ENCODE results near the gene SKAP1.
"Not testable (repeated sequence)": the region's sequence is repeated elsewhere in the genome, so short reads cannot be mapped to it uniquely, and the experiment has no call there.

The SKAP1 gene

DNA sequence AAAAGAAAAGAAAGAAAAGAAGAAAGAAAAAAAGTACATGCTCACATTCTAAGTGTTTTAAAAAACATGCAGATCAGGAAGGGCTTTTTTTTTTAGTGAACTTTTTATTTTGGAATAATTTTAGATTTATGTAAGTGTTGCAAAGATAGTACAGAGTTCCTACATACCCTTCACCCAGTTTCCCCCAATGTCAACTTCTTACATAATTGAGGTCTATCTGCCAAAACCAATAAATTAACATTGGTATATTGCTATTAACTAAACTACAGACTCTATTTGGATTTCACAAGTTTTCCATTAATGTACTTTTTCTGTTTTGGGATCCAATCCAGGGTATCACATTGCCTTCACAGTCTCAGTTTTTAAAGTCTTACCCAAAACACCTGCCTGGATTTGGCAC lies 81.7 kb downstream of the SKAP1 start:
- DNase-seq, result no peak
- no peaks in the 10 kb centered on the region for H3K4me1 ChIP-seq
- no peak overlapping the region for H3K4me3 ChIP-seq (ENCODE audit: low read depth, low read length)
- H3K9me3 ChIP-seq, result no peaks in the 10 kb centered on the region
- TF ChIP-seq, protein P1, sequence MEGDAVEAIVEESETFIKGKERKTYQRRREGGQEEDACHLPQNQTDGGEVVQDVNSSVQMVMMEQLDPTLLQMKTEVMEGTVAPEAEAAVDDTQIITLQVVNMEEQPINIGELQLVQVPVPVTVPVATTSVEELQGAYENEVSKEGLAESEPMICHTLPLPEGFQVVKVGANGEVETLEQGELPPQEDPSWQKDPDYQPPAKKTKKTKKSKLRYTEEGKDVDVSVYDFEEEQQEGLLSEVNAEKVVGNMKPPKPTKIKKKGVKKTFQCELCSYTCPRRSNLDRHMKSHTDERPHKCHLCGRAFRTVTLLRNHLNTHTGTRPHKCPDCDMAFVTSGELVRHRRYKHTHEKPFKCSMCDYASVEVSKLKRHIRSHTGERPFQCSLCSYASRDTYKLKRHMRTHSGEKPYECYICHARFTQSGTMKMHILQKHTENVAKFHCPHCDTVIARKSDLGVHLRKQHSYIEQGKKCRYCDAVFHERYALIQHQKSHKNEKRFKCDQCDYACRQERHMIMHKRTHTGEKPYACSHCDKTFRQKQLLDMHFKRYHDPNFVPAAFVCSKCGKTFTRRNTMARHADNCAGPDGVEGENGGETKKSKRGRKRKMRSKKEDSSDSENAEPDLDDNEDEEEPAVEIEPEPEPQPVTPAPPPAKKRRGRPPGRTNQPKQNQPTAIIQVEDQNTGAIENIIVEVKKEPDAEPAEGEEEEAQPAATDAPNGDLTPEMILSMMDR (IDR thresholded peaks at IDR 0.05; ENCODE audit: low read depth, low read length), result no peak
- no peaks in the 10 kb centered on the region for H3K36me3 ChIP-seq
- H3K27me3 ChIP-seq, result peaks cover 66% of the 10 kb centered on the region

DNA sequence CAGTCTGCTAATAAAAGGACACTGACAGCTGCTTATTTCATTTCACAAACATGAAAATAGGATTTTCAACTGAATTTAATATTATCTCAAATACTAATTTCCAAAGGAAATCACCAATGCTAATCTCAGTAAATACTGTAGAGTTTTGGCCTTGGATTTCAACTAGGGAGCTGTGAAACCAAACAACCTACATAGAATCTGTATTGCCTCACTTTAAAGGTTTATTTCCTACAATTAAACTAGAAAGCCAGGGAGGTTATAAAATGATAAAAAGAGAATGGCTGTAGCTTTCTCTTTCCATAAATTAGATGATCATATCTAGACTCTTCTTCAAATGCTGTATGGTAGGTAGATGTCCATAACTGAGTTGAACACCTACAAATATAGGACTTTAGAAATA lies 82.8 kb downstream of the SKAP1 start:
- H3K9me3 ChIP-seq, result no peaks in the 10 kb centered on the region
- H3K36me3 ChIP-seq, result no peaks in the 10 kb centered on the region
- peaks cover 73% of the 10 kb centered on the region for H3K27me3 ChIP-seq
- no peak overlapping the region for H3K4me3 ChIP-seq (ENCODE audit: low read depth, low read length)
- no peaks in the 10 kb centered on the region for H3K4me1 ChIP-seq
- DNase-seq, result no peak
- TF ChIP-seq, protein P1 (IDR thresholded peaks at IDR 0.05; ENCODE audit: low read depth, low read length), result no peak

DNA sequence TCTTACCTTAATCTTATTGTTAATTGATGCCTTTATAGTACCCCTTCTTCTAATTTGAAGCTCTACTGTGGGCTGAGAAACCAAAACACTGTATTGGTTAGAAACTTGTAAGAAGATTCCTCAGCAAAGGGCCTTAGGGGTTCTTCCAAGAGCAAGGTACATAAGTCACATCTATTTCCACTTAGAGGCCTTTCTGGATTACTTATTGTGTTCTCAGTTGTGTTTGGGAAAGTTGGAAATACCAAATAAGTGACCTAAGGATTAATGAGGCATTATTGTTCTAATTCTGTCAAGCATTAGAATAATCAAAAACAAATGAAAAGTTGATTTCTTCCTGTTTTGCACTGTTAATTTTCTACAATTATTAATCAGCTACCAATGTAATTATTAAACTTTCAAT lies 85.8 kb downstream of the SKAP1 start:
- Histone ChIP-seq H3K27me3 (peaks cover 70% of the 10 kb centered on the region), H3K9me3 (no peaks in the 10 kb centered on the region), H3K4me3 (ENCODE audit: low read depth, low read length) (no peak overlapping the region), H3K36me3 (no peaks in the 10 kb centered on the region), H3K4me1 (no peaks in the 10 kb centered on the region)
- TF ChIP-seq, protein P1 (IDR thresholded peaks at IDR 0.05; ENCODE audit: low read depth, low read length), result no peak
- no peak for DNase-seq

DNA sequence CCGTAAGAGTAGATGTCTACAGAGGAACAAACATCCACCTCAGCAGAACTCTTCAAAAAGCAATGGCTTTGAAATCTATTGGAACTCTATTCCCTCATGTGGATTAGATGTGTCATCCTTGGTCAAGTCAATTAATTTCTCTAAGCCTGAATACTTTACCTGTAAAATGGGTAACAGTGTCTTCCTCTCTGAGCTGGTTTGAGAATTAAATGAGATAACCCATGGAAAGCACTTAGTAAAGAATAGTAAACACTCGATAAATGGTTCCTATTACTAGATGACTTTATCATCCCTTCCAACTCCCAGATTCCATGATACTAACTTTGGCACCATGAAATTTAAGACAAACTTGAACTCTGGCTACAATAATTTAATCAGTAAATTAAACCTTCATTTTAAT lies 89.1 kb downstream of the SKAP1 start:
- Histone ChIP-seq H3K4me1 (no peaks in the 10 kb centered on the region), H3K9me3 (no peaks in the 10 kb centered on the region), H3K27me3 (peaks cover 77% of the 10 kb centered on the region), H3K36me3 (no peaks in the 10 kb centered on the region), H3K4me3 (ENCODE audit: low read depth, low read length) (no peak overlapping the region)
- TF ChIP-seq, protein P1 (IDR thresholded peaks at IDR 0.05; ENCODE audit: low read depth, low read length), result no peak
- no peak for DNase-seq

DNA sequence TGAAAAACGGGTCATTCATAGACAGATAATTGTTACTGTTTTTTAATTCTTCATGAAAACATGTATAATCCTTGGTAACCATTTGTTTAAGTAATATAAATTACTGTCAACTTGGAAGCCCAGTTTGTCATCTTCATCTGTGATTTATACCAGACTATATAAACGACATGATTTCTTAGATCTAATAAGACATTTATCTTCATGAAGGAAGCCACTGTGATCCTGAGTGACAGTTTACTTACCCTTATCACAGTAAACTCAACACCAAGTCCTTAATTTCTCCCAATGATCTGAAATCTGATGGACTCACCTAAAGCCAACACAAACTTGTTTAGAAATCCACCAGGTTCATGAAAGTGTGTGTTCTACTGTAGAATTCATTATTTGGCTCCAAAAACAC lies 91.3 kb downstream of the SKAP1 start:
- H3K4me3 ChIP-seq (ENCODE audit: low read depth, low read length), result no peak overlapping the region
- no peaks in the 10 kb centered on the region for H3K36me3 ChIP-seq
- TF ChIP-seq, protein P1 (IDR thresholded peaks at IDR 0.05; ENCODE audit: low read depth, low read length), result no peak
- peaks cover 76% of the 10 kb centered on the region for H3K27me3 ChIP-seq
- no peak for DNase-seq
- no peaks in the 10 kb centered on the region for H3K9me3 ChIP-seq
- no peaks in the 10 kb centered on the region for H3K4me1 ChIP-seq

DNA sequence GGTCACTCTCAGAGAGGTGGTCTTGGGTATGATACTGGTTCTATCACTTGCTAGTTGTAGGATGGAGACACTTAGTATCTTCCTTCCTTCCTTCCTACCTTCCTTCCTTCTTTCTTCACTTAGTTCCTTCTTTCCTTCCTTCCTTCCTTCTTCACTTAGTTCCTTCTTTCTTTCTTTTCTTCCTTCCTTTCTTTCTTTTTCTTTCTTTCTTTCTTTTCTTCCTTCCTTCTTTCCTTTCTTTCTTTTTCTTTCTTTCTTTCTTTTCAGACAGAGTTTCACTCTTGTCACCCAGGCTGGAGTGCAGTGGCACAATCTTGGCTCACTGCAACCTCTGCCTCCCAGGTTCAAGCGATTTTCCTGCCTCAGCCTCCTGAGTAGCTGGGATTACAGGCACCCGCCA lies 92.1 kb downstream of the SKAP1 start:
- DNase-seq; H3K4me3 ChIP-seq (ENCODE audit: low read depth, low read length); H3K4me1 ChIP-seq; H3K9me3 ChIP-seq; H3K36me3 ChIP-seq: not testable (repeated sequence)
- H3K27me3 ChIP-seq, result peaks cover 82% of the 10 kb centered on the region

DNA sequence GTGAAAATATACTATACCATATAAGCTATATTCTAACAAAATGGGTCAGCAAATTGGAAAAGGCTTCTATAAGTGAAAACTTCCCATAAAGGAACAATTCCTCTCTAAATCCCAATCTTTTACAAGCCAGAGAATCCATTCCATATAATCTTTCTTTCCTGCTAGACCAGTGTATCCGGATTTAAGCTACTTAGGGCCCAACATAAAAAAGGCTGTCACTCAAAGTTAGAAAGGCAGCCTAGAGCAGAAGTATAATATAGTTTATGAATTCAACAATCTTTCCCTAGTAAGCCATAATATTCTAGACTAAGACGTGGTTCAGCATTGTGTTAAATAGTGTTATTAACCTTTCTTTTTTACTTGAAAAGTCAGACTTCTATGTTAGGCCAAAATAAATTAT lies 93.0 kb downstream of the SKAP1 start:
- Histone ChIP-seq H3K27me3 (peaks cover 84% of the 10 kb centered on the region), H3K4me1 (no peaks in the 10 kb centered on the region), H3K9me3 (no peaks in the 10 kb centered on the region), H3K4me3 (ENCODE audit: low read depth, low read length) (no peak overlapping the region), H3K36me3 (no peaks in the 10 kb centered on the region)
- TF ChIP-seq, protein P1 (IDR thresholded peaks at IDR 0.05; ENCODE audit: low read depth, low read length), result no peak
- DNase-seq, result no peak

All from BE2C (cell line).